SK-N-SH treated with all-trans-retinoic acid at 6 μM for 48 hours (cell line): ENCODE results near the gene IL1R1.
A peak's percentile ranks its signal among the peaks of the same experiment; 100 is the strongest.

ENCODE experiments used
- ATAC-seq: fragments of 200-7000 bp; cut with Tn5 transposase; 3 replicates; pipeline ENCODE4 v1.9.1; 2020; ENCODE audit warnings: mild to moderate bottlenecking, moderate library complexity
- ARNTL ChIP-seq: fragments of 450-650 bp; formaldehyde crosslinking; IDR thresholded peaks from 2 replicates; pipeline ENCODE4 v1.5.0; 2020; ENCODE audit warnings: low read depth, mild to moderate bottlenecking, moderate library complexity, borderline replicate concordance
- BACH2 ChIP-seq: fragments of 250-450 bp; sonication (Bioruptor Pico); IDR thresholded peaks from 2 replicates; pipeline ENCODE4 v1.9.0; 2021; ENCODE audit warnings: mild to moderate bottlenecking, borderline replicate concordance
- CREB5 ChIP-seq: fragments of 250-450 bp; sonication (Bioruptor Pico); IDR thresholded peaks from 2 replicates; pipeline ENCODE4 v1.5.1; 2020; ENCODE audit warnings: low read depth, mild to moderate bottlenecking, moderate library complexity
- CSDC2 ChIP-seq: fragments of 250-450 bp; sonication (Bioruptor Pico); IDR thresholded peaks from 2 replicates; pipeline ENCODE4 v1.5.0; 2020; ENCODE audit warnings: mild to moderate bottlenecking, moderate library complexity
- CSRNP3 ChIP-seq: fragments of 250-450 bp; sonication (Bioruptor Pico); IDR thresholded peaks from 2 replicates; pipeline ENCODE4 v1.5.1; 2021; ENCODE audit warnings: mild to moderate bottlenecking, moderate library complexity
- ESRRG ChIP-seq: fragments of 250-450 bp; sonication (Bioruptor Pico); IDR thresholded peaks from 2 replicates; pipeline ENCODE4 v1.6.1; 2021; ENCODE audit warnings: mild to moderate bottlenecking
- ISL1 ChIP-seq: fragments of 250-450 bp; sonication (Bioruptor Pico); IDR thresholded peaks from 2 replicates; pipeline ENCODE4 v2.1.2; 2022; ENCODE audit warnings: mild to moderate bottlenecking, moderate library complexity
- OSR1 ChIP-seq: fragments of 250-450 bp; sonication (Bioruptor Pico); IDR thresholded peaks from 2 replicates; pipeline ENCODE4 v1.8.0; 2022; ENCODE audit warnings: moderate library complexity, mild to moderate bottlenecking, inconsistent platforms
- RARB ChIP-seq: fragments of 250-450 bp; sonication (Bioruptor Pico); IDR thresholded peaks from 2 replicates; pipeline ENCODE4 v1.8.0; 2021; ENCODE audit warnings: mild to moderate bottlenecking, moderate library complexity
- SNAI2 ChIP-seq: fragments of 250-450 bp; sonication (Bioruptor Pico); IDR thresholded peaks from 2 replicates; pipeline ENCODE4 v1.5.0; 2020; ENCODE audit warnings: mild to moderate bottlenecking, moderate library complexity
- TCF4 ChIP-seq: fragments of 250-450 bp; sonication (Bioruptor Pico); IDR thresholded peaks from 2 replicates; pipeline ENCODE4 v1.8.0; 2021; ENCODE audit warnings: mild to moderate bottlenecking, moderate library complexity, borderline replicate concordance
- TOX ChIP-seq: fragments of 250-450 bp; sonication (Bioruptor Pico); IDR thresholded peaks from 2 replicates; pipeline ENCODE4 v1.8.0; 2021; ENCODE audit warnings: mild to moderate bottlenecking, moderate library complexity, borderline replicate concordance
- ZC3H10 ChIP-seq: fragments of 250-450 bp; sonication (Bioruptor Pico); IDR thresholded peaks from 2 replicates; pipeline ENCODE4 v1.5.1; 2021; ENCODE audit warnings: mild to moderate bottlenecking, moderate library complexity
- ZFP3 ChIP-seq: fragments of 250-450 bp; sonication (Bioruptor Pico); IDR thresholded peaks from 2 replicates; pipeline ENCODE4 v1.5.0; 2020; ENCODE audit warnings: mild to moderate bottlenecking, moderate library complexity
- ZFP30 ChIP-seq: fragments of 450-650 bp; formaldehyde crosslinking; IDR thresholded peaks from 2 replicates; pipeline ENCODE4 v1.5.0; 2022; ENCODE audit warnings: mild to moderate bottlenecking, moderate library complexity
- ZNF565 ChIP-seq: fragments of 450-650 bp; formaldehyde crosslinking; conservative IDR thresholded peaks from 2 replicates; pipeline ENCODE4 v1.5.0; 2020; ENCODE audit warnings: low read depth, mild to moderate bottlenecking, moderate library complexity
- ZNF70 ChIP-seq: fragments of 450-650 bp; formaldehyde crosslinking; IDR thresholded peaks from 2 replicates; pipeline ENCODE4 v1.5.0; 2020; ENCODE audit warnings: mild to moderate bottlenecking, moderate library complexity
- TF ChIP-seq, protein P1 (sequence below): fragments of 250-450 bp; sonication (Bioruptor Pico); IDR thresholded peaks from 2 replicates; pipeline ENCODE4 v1.8.0; 2021; ENCODE audit warnings: low read depth, mild to moderate bottlenecking, moderate library complexity, borderline replicate concordance
- TF ChIP-seq, protein P2 (sequence below): fragments of 250-450 bp; sonication (Bioruptor Pico); IDR thresholded peaks from 2 replicates; pipeline ENCODE4 v1.5.0; 2020; ENCODE audit warnings: mild to moderate bottlenecking, moderate library complexity

The IL1R1 gene

GRCh38 chr2:102137138-102137537, 5.4 kb upstream of the IL1R1 start:
- no peak for ATAC-seq
- TF ChIP-seq, protein P1, sequence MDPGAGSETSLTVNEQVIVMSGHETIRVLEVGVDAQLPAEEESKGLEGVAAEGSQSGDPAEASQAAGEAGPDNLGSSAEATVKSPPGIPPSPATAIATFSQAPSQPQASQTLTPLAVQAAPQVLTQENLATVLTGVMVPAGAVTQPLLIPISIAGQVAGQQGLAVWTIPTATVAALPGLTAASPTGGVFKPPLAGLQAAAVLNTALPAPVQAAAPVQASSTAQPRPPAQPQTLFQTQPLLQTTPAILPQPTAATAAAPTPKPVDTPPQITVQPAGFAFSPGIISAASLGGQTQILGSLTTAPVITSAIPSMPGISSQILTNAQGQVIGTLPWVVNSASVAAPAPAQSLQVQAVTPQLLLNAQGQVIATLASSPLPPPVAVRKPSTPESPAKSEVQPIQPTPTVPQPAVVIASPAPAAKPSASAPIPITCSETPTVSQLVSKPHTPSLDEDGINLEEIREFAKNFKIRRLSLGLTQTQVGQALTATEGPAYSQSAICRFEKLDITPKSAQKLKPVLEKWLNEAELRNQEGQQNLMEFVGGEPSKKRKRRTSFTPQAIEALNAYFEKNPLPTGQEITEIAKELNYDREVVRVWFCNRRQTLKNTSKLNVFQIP (CRISPR knock-in tag) = no peak
- no peak for TF ChIP-seq TOX (CRISPR knock-in tag)
- TF ChIP-seq ESRRG (CRISPR knock-in tag) = no peak
- TF ChIP-seq SNAI2 (CRISPR knock-in tag) = no peak
- no peak for TF ChIP-seq ZFP30
- no peak for TF ChIP-seq ZNF70
- no peak for TF ChIP-seq ZC3H10 (CRISPR knock-in tag)
- no peak for TF ChIP-seq CSRNP3 (CRISPR knock-in tag)
- TF ChIP-seq ISL1 (CRISPR knock-in tag) = no peak
- no peak for TF ChIP-seq ZFP3 (CRISPR knock-in tag)

DNA sequence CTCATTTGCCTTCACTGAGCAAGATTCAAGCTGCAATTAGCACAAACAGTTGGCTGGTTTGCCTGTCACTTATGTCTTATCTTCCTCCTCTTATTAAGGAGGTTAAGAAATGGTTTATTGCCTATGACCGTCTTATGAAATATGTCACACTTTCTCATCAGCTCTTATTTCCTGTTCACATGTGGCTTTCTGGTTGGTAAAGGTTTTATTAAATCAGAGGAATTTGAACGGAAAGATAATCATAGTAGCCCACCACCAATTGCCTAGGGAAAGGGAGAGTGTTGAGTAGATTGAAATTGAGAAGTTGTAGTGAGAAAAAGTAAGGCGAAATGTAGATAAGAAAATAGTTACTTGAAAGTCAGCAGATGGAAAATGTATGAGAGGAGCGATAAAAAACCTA, 4.2 kb upstream of the IL1R1 start:
- no peak for ATAC-seq
- no peak for TF ChIP-seq ISL1 (CRISPR knock-in tag)
- no peak for TF ChIP-seq ZNF565 (CRISPR knock-in tag)
- TF ChIP-seq OSR1 (CRISPR knock-in tag) = no peak
- no peak for TF ChIP-seq ARNTL (CRISPR knock-in tag)
- TF ChIP-seq, protein P1 (CRISPR knock-in tag) = no peak
- TF ChIP-seq, all 23 proteins: peak for 0

DNA sequence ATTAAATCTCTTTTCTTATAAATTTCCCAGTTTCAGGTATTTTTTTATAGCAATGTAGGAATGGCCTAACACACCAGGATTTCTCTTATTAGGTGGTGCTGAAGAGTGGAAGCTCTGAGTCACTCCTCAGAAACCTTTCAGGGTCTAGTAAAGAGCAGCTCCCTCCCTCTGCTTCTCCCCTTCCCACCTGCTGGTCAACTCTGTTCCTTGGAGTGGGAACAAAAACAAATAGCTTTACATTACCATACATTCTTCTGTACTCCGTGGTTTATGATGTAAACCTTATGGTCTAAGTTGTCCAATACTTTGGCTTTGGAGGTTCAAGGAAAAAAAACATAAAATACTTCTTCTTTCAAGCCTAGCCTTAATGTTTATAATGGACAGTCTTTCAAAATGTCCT, 2.7 kb upstream of the IL1R1 start:
- ATAC-seq = no peak

DNA sequence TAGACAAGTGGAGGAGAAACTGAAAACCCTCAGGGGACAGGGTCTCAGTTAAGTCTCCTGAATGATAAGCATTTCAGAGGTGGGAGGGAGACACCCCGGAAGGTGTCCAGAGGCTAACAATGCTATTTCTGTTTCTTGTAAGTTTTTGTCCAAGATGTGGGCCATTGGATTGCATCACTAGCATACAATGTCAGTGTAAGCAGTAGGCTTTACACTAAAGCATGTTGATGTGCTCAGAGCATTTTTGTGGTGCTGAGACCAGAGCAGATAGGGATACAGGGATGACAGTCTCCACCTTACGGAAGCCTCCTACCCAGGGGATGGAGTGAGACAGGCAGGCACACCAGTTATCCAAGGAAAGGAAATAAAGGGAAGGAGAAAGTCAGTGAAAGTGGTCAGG, 2.2 kb upstream of the IL1R1 start:
- TF ChIP-seq BACH2 (no peak), CREB5 (CRISPR knock-in tag) (no peak)
- ATAC-seq = no peak

More for the DNA sequence above, 2.7 kb upstream of the IL1R1 start:
- TF ChIP-seq BACH2 = no peak

DNA sequence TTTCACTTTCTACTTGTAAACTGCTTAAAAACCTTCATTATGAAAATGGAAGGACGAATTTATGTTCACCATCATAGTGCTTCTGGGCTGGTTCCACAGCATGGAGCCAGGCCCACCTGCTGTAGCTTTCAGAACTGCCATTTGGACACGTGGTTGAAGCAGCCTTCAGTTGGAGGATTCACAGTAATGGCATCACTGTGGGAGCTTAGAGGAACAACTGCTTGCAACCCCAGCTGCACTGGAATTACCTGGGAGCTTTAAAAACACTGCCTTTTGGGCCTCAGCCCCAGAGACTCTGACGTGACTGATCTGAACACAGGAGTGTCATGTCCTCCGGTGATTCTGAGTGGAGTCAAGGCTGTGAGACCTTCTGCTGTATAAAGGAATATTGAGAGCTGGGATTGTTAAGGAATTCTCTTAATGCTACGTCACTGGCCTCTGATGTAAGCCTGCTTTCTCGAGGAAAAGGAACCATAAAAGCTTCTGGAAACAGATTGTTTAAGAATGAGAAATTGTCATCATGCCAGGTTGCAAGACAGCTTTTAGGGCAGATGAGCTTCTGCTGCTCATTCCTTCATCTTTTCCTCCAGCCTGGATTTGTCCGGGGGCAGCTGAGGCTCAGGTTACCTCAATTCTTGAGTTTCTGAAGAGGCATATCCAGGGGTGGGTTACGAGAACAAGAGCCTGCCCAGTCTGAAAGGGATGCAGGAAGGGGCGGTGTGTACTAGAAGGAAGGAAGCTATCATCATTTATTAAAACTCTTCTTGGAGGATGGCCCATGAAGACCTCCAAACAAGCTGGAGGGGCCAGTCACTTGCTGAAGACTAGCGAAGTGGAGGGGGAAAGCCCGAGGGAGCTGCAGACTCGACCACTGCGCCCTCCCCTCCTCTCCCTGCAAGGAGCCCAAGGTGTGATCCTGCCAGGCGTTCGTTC, 1.3 kb upstream of the IL1R1 start:
- ATAC-seq = peak; percentile 29
- TF ChIP-seq TCF4 (CRISPR knock-in tag) = no peak
- TF ChIP-seq BACH2 = no peak
- TF ChIP-seq RARB (CRISPR knock-in tag) = no peak
- TF ChIP-seq CREB5 (CRISPR knock-in tag) = no peak
- no peak for TF ChIP-seq CSDC2 (CRISPR knock-in tag)
- TF ChIP-seq, protein P2, sequence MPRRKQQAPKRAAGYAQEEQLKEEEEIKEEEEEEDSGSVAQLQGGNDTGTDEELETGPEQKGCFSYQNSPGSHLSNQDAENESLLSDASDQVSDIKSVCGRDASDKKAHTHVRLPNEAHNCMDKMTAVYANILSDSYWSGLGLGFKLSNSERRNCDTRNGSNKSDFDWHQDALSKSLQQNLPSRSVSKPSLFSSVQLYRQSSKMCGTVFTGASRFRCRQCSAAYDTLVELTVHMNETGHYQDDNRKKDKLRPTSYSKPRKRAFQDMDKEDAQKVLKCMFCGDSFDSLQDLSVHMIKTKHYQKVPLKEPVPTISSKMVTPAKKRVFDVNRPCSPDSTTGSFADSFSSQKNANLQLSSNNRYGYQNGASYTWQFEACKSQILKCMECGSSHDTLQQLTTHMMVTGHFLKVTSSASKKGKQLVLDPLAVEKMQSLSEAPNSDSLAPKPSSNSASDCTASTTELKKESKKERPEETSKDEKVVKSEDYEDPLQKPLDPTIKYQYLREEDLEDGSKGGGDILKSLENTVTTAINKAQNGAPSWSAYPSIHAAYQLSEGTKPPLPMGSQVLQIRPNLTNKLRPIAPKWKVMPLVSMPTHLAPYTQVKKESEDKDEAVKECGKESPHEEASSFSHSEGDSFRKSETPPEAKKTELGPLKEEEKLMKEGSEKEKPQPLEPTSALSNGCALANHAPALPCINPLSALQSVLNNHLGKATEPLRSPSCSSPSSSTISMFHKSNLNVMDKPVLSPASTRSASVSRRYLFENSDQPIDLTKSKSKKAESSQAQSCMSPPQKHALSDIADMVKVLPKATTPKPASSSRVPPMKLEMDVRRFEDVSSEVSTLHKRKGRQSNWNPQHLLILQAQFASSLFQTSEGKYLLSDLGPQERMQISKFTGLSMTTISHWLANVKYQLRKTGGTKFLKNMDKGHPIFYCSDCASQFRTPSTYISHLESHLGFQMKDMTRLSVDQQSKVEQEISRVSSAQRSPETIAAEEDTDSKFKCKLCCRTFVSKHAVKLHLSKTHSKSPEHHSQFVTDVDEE (CRISPR knock-in tag) = no peak
- no peak for TF ChIP-seq ARNTL (CRISPR knock-in tag)
